Endodermal cell (in vitro differentiated cells): ENCODE results near the gene SLC2A8. TPM values are rescaled to one million over a fixed set of nuclear protein-coding genes. Genes with fewer than 3 reads are reported as not detected.

Experiments used
- DNase-seq: peaks from one replicate; pipeline ENCODE4 v3.0.0-alpha.2; 2017
- H3K27ac ChIP-seq: 2 replicates; pipeline ENCODE4 v1.5.1; 2013; ENCODE audit warnings: mild to moderate bottlenecking, low read depth, low read length, moderate library complexity
- H3K27me3 ChIP-seq: 2 replicates; pipeline ENCODE4 v1.6.1; 2013; ENCODE audit warnings: mild to moderate bottlenecking, low read length, moderate library complexity; ENCODE audit not compliant: insufficient read depth, control insufficient read depth, poor library complexity, severe bottlenecking
- H3K36me3 ChIP-seq: 2 replicates; pipeline ENCODE4 v1.7.0; 2013; ENCODE audit warnings: mild to moderate bottlenecking, low read length, moderate library complexity; ENCODE audit not compliant: control insufficient read depth, insufficient read depth
- H3K4me1 ChIP-seq: one replicate; pipeline ENCODE4 v1.7.0; 2013; ENCODE audit warnings: low read length; ENCODE audit not compliant: control insufficient read depth, insufficient read depth
- H3K4me3 ChIP-seq: 2 replicates; pipeline ENCODE4 v1.5.1; 2013; ENCODE audit warnings: mild to moderate bottlenecking, low read length, moderate library complexity
- H3K9ac ChIP-seq: 2 replicates; pipeline ENCODE4 v1.6.1; 2013; ENCODE audit warnings: mild to moderate bottlenecking, low read length, moderate library complexity; ENCODE audit not compliant: poor library complexity, severe bottlenecking; ENCODE audit errors: extremely low read depth
- H3K9me3 ChIP-seq: 2 replicates; pipeline ENCODE4 v1.6.1; 2013; ENCODE audit warnings: mild to moderate bottlenecking, low read length, moderate library complexity; ENCODE audit not compliant: control insufficient read depth
- H3K27ac Mint-ChIP-seq: 2 replicates; pipeline ENCODE4 v1.8.0; 2020; ENCODE audit warnings: mixed read lengths
- H3K27me3 Mint-ChIP-seq: 2 replicates; pipeline ENCODE4 v1.8.0; 2021; ENCODE audit warnings: mild to moderate bottlenecking, mixed read lengths; ENCODE audit not compliant: insufficient read depth
- H3K36me3 Mint-ChIP-seq: 2 replicates; pipeline ENCODE4 v1.8.0; 2020; ENCODE audit warnings: low read depth, mixed read lengths
- H3K4me1 Mint-ChIP-seq: 2 replicates; pipeline ENCODE4 v1.8.0; 2020; ENCODE audit warnings: mixed read lengths
- H3K4me3 Mint-ChIP-seq: 2 replicates; pipeline ENCODE4 v1.8.0; 2020; ENCODE audit warnings: mild to moderate bottlenecking, moderate library complexity, mixed read lengths
- H3K9me3 Mint-ChIP-seq: 2 replicates; pipeline ENCODE4 v1.8.0; 2020; ENCODE audit warnings: mild to moderate bottlenecking, mixed read lengths
- WGBS, 2 experiments: methylation state at CpG; one replicate each; pipeline versions ENCODE4 v1.1.5 to v1.1.7; 2013; ENCODE audit warnings: missing lambda C conversion rate in 2 of 2, mixed read lengths in 1 of 2; ENCODE audit not compliant: insufficient coverage in 1 of 2, insufficient read length in 1 of 2; 5-methylcytosine and 5-hydroxymethylcytosine counted together
- total RNA-seq, 2 donors: library from RNA; stranded (reverse); fragmentation: NEBNext Ultra II Directional in 1 of 2; extraction: Animal tissue kit (Norgen Biotek cat#: 25700) in 1 of 2; gene quantifications; 2 replicates in 1 of 2; 3 replicates in 1 of 2; pipeline ENCODE4 v1.2.1, GENCODE V29; 2021
- TF ChIP-seq, protein P1 (sequence below): fragments of 200-600 bp; sonication (generic); conservative IDR thresholded peaks from 2 replicates; pipeline ENCODE4 v1.5.0; 2021; ENCODE audit warnings: antibody characterized with exemption, mild to moderate bottlenecking

The SLC2A8 gene
- total RNA-seq, 2 donors from 2014 or later, result 33.6 to 40.3 TPM

- Histone ChIP-seq H3K9ac (no peak overlapping the region), H3K4me3 (no peak overlapping the region), H3K4me1 (peaks cover 18% of the 10 kb centered on the region), H3K27ac (no peak overlapping the region), H3K27me3 (no peaks in the 10 kb centered on the region), H3K9me3 (no peaks in the 10 kb centered on the region), H3K36me3 (no peaks in the 10 kb centered on the region)
- peaks cover 11% of the 10 kb centered on the region for H3K27me3 Mint-ChIP-seq
- 84 to 90% methylated on average over 4 to 5 of the region's 5 CpGs for WGBS, 2 experiments
- no peaks in the 10 kb centered on the region for H3K9me3 Mint-ChIP-seq
- no peak overlapping the region for H3K4me3 Mint-ChIP-seq
- DNase-seq, result no peak
- H3K36me3 Mint-ChIP-seq, result no peaks in the 10 kb centered on the region
- no peak overlapping the region for H3K27ac Mint-ChIP-seq
- H3K4me1 Mint-ChIP-seq, result peaks cover 32% of the 10 kb centered on the region
- TF ChIP-seq, protein P1, sequence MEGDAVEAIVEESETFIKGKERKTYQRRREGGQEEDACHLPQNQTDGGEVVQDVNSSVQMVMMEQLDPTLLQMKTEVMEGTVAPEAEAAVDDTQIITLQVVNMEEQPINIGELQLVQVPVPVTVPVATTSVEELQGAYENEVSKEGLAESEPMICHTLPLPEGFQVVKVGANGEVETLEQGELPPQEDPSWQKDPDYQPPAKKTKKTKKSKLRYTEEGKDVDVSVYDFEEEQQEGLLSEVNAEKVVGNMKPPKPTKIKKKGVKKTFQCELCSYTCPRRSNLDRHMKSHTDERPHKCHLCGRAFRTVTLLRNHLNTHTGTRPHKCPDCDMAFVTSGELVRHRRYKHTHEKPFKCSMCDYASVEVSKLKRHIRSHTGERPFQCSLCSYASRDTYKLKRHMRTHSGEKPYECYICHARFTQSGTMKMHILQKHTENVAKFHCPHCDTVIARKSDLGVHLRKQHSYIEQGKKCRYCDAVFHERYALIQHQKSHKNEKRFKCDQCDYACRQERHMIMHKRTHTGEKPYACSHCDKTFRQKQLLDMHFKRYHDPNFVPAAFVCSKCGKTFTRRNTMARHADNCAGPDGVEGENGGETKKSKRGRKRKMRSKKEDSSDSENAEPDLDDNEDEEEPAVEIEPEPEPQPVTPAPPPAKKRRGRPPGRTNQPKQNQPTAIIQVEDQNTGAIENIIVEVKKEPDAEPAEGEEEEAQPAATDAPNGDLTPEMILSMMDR, result no peak
Measured at GRCh38 chr9:127392166-127392565, 4.8 kb upstream of the SLC2A8 start.

GRCh38 chr9:127392976-127393375 is 4.0 kb upstream of the SLC2A8 start:
- H3K4me1 ChIP-seq, result peaks cover 18% of the 10 kb centered on the region
- Mint-ChIP-seq H3K27me3 (peaks cover 11% of the 10 kb centered on the region), H3K27ac (no peak overlapping the region), H3K4me1 (peaks cover 32% of the 10 kb centered on the region), H3K4me3 (no peak overlapping the region), H3K9me3 (no peaks in the 10 kb centered on the region), H3K36me3 (no peaks in the 10 kb centered on the region)
- no peaks in the 10 kb centered on the region for H3K36me3 ChIP-seq
- H3K27ac ChIP-seq, result no peak overlapping the region
- no peaks in the 10 kb centered on the region for H3K27me3 ChIP-seq
- TF ChIP-seq, protein P1, result no peak
- 91 to 97% methylated on average over 5 of the region's 5 CpGs for WGBS, 2 experiments
- H3K4me3 ChIP-seq, result no peak overlapping the region
- no peak overlapping the region for H3K9ac ChIP-seq
- H3K9me3 ChIP-seq, result no peaks in the 10 kb centered on the region
- DNase-seq, result no peak

- WGBS, 2 experiments, result 88% methylated on average over 2 of the region's 2 CpGs; no CpG with 5 or more reads in 1 of the 2 experiments
- Mint-ChIP-seq H3K9me3 (no peaks in the 10 kb centered on the region), H3K36me3 (no peaks in the 10 kb centered on the region), H3K27me3 (peaks cover 11% of the 10 kb centered on the region), H3K4me1 (peaks cover 37% of the 10 kb centered on the region), H3K4me3 (no peak overlapping the region), H3K27ac (no peak overlapping the region)
- Histone ChIP-seq H3K4me3 (no peak overlapping the region), H3K36me3 (no peaks in the 10 kb centered on the region), H3K9me3 (no peaks in the 10 kb centered on the region), H3K27ac (no peak overlapping the region), H3K4me1 (peaks cover 18% of the 10 kb centered on the region), H3K9ac (no peak overlapping the region), H3K27me3 (no peaks in the 10 kb centered on the region)
- TF ChIP-seq, protein P1, result peak; percentile 48
- DNase-seq, result no peak
Measured at GRCh38 chr9:127393645-127394044, 3.3 kb upstream of the SLC2A8 start.
